B cell (primary cell): ENCODE measurements around the gene CADM1. TPM values are rescaled to one million over a fixed set of nuclear protein-coding genes. Genes with fewer than 3 reads are reported as not detected.

ENCODE experiments used
- ATAC-seq: fragments of 200-7000 bp; cut with Tn5 transposase; one replicate; pipeline ENCODE4 v1.10.0; 2021; ENCODE audit warnings: low read depth, mild to moderate bottlenecking, moderate number of reproducible peaks, moderate library complexity
- CTCF ChIA-PET: fragments of 350-600 bp; sonication (Branson Sonifier 250); formaldehyde crosslinking; loops from one replicate; lab custom pipeline; 2021; ENCODE audit warnings: antibody characterized with exemption, inconsistent platforms; lab: Charles Lee
- POLR2A ChIA-PET: fragments of 350-600 bp; sonication (Branson Sonifier 250); formaldehyde crosslinking; loops from one replicate; lab custom pipeline; 2021; ENCODE audit warnings: antibody characterized with exemption; lab: Charles Lee
- DNase-seq: peaks from one replicate; pipeline ENCODE4 v3.0.0; 2013
- H2AFZ ChIP-seq: 2 replicates; pipeline ENCODE4 v1.6.1; 2012; ENCODE audit warnings: mild to moderate bottlenecking, low read depth, low read length; ENCODE audit not compliant: insufficient read depth, poor library complexity, severe bottlenecking
- H3K27ac ChIP-seq, 2 donors: 1 replicate in 1 of 2; 2 replicates in 1 of 2; pipeline ENCODE4 v1.5.1; 2012 to 2013; ENCODE audit warnings: low read length in 2 of 2, mild to moderate bottlenecking in 2 of 2, moderate library complexity in 1 of 2
- H3K27me3 ChIP-seq, 4 experiments: fragments of 200-600 bp in 1 of 4; sonication (generic) in 1 of 4; replicated peaks in 1 of 4; 1 replicate in 2 of 4; 2 replicates in 2 of 4; pipeline versions ENCODE4 v1.6.1 to v1.7.0; 2013 to 2016; ENCODE audit warnings: low read length in 3 of 4, mild to moderate bottlenecking in 2 of 4, mixed read lengths in 1 of 4, moderate library complexity in 1 of 4; ENCODE audit not compliant: insufficient read depth in 4 of 4, control insufficient read depth in 3 of 4; ENCODE audit errors: control extremely low read depth in 1 of 4
- H3K36me3 ChIP-seq, 2 experiments: replicated peaks in 1 of 2; 1 replicate in 1 of 2; 2 replicates in 1 of 2; pipeline versions ENCODE4 v1.6.1 to v1.7.1; 2013; ENCODE audit warnings: low read length in 1 of 2; ENCODE audit not compliant: insufficient read depth in 2 of 2, control insufficient read depth in 1 of 2; ENCODE audit errors: control extremely low read depth in 1 of 2, extremely low read depth in 1 of 2
- H3K4me1 ChIP-seq, 2 donors: fragments of 200-600 bp in 1 of 2; sonication (generic) in 1 of 2; 1 replicate in 1 of 2; 2 replicates in 1 of 2; pipeline versions ENCODE4 v1.5.1 to v1.6.1; 2013 to 2017; ENCODE audit warnings: low read length in 2 of 2; ENCODE audit not compliant: control insufficient read depth in 2 of 2, insufficient read depth in 2 of 2
- H3K4me2 ChIP-seq: replicated peaks from 2 replicates; pipeline ENCODE3; 2012; ENCODE audit warnings: mild to moderate bottlenecking, low read depth, low read length; ENCODE audit not compliant: poor library complexity, severe bottlenecking
- H3K4me3 ChIP-seq, 5 experiments: fragments of 200-600 bp in 1 of 5; sonication (generic) in 1 of 5; 1 replicate in 3 of 5; 2 replicates in 2 of 5; pipeline versions ENCODE4 v1.5.1 to v1.7.0; 2011 to 2016; ENCODE audit warnings: low read length in 4 of 5, mild to moderate bottlenecking in 4 of 5, low read depth in 2 of 5, control low read depth in 1 of 5, moderate library complexity in 1 of 5; ENCODE audit not compliant: insufficient read depth in 1 of 5; ENCODE audit errors: control extremely low read depth in 1 of 5, extremely low read depth in 1 of 5
- H3K79me2 ChIP-seq: fragments of 200-600 bp; sonication (generic); one replicate; pipeline ENCODE4 v1.6.0; 2016; ENCODE audit warnings: low read length; ENCODE audit not compliant: control insufficient read depth, insufficient read depth
- H3K9ac ChIP-seq: fragments of 200-600 bp; sonication (generic); 2 replicates; pipeline ENCODE4 v1.6.1; 2017; ENCODE audit warnings: mild to moderate bottlenecking, low read length, moderate library complexity
- H3K9me3 ChIP-seq, 3 donors: one replicate each; pipeline versions ENCODE4 v1.6.1 to v1.7.1; 2013; ENCODE audit warnings: low read length in 2 of 3; ENCODE audit not compliant: control insufficient read depth in 2 of 3, insufficient read depth in 1 of 3; ENCODE audit errors: control extremely low read depth in 1 of 3
- H4K20me1 ChIP-seq: 2 replicates; pipeline ENCODE4 v1.6.0; 2012; ENCODE audit warnings: mild to moderate bottlenecking, low read length; ENCODE audit not compliant: insufficient read depth, control insufficient read depth, poor library complexity, severe bottlenecking
- H3K27ac Mint-ChIP-seq: one replicate; pipeline ENCODE4 v1.8.0; 2021; ENCODE audit warnings: mixed read lengths
- H3K27me3 Mint-ChIP-seq: one replicate; pipeline ENCODE4 v1.8.0; 2021; ENCODE audit warnings: mixed read lengths
- H3K4me1 Mint-ChIP-seq: one replicate; pipeline ENCODE4 v1.8.0; 2021; ENCODE audit warnings: mixed read lengths
- H3K4me3 Mint-ChIP-seq: one replicate; pipeline ENCODE4 v1.8.0; 2021; ENCODE audit warnings: mixed read lengths
- H3K9me3 Mint-ChIP-seq: one replicate; pipeline ENCODE4 v1.8.0; 2022; ENCODE audit warnings: mixed read lengths; ENCODE audit not compliant: insufficient read depth
- CTCF ChIP-seq: fragments of 200-600 bp; IDR thresholded peaks from one replicate; pipeline ENCODE4 v1.8.0; 2022; ENCODE audit warnings: antibody characterized with exemption, mild to moderate bottlenecking
- EZH2 ChIP-seq: IDR thresholded peaks from 2 replicates; pipeline ENCODE4 v1.6.1; 2012; ENCODE audit warnings: borderline replicate concordance, low read depth, mild to moderate bottlenecking, moderate library complexity, low read length; ENCODE audit not compliant: insufficient read depth, poor library complexity, severe bottlenecking
- WGBS: methylation state at CpG from one replicate; pipeline ENCODE4 v1.1.5; 2013; ENCODE audit warnings: missing lambda C conversion rate; ENCODE audit not compliant: insufficient coverage; 5-methylcytosine and 5-hydroxymethylcytosine counted together
- intact Hi-C: fragments of 100-400 bp; cut with micrococcal nuclease; formaldehyde crosslinking; loops from one replicate; pipeline ENCODE4 v1.10.0; 2022
- polyA plus RNA-seq: library from polyadenylated mRNA; depleted of rRNA; stranded (reverse); fragments of >200 nt; gene quantifications from 2 replicates; pipeline ENCODE4 v1.2.3, GENCODE V29; 2012
- total RNA-seq, 2 donors: library from RNA; stranded (reverse); fragments of 120-200 nt in 1 of 2; gene quantifications; 1 replicate in 1 of 2; 2 replicates in 1 of 2; pipeline versions ENCODE4 v1.2.3 to v1.2.4, GENCODE V29; 2013 to 2022

CADM1 gene
- total and polyA plus RNA-seq, 2 donors (not counting 1 experiment from before 2014, with no cell fraction given) = 0.43 to 0.49 TPM

- Histone ChIP-seq H3K9ac (no peak overlapping the region), H3K27me3 (no peaks in the 10 kb centered on the region), H2AFZ (no peak overlapping the region), H3K36me3 (no peaks in the 10 kb centered on the region), H3K4me1 (no peaks in the 10 kb centered on the region), H3K27ac (no peak overlapping the region), H3K79me2 (no peaks in the 10 kb centered on the region), H3K4me2 (no peak overlapping the region), H3K9me3 (peaks cover 0 to 7% (median 0%) of the 10 kb centered on the region in 3 donors), H4K20me1 (no peaks in the 10 kb centered on the region), H3K4me3 (no peak overlapping the region)
- Mint-ChIP-seq H3K27me3 (peaks cover 6% of the 10 kb centered on the region), H3K27ac (no peak overlapping the region), H3K9me3 (no peaks in the 10 kb centered on the region), H3K4me1 (no peaks in the 10 kb centered on the region), H3K4me3 (no peak overlapping the region)
- POLR2A ChIA-PET = no interaction called here
- DNase-seq = no peak
- 67% methylated on average over 1 of the region's 2 CpGs for WGBS
- TF ChIP-seq CTCF = no peak
- no peak for TF ChIP-seq EZH2
- intact Hi-C loops = no loop called here
- CTCF ChIA-PET = no interaction called here
- no peak for ATAC-seq
Measured at GRCh38 chr11:115544422-115544948, 40.3 kb upstream of the CADM1 start.

- no peak for TF ChIP-seq CTCF
- TF ChIP-seq EZH2 = no peak
- no peaks in the 10 kb centered on the region for H3K4me1 Mint-ChIP-seq
- Histone ChIP-seq H2AFZ (no peak overlapping the region), H3K27me3 (no peaks in the 10 kb centered on the region), H3K4me3 (no peak overlapping the region), H3K9me3 (peaks cover 0 to 15% (median 0%) of the 10 kb centered on the region in 3 donors), H3K4me2 (no peak overlapping the region), H3K27ac (no peak overlapping the region), H3K79me2 (no peaks in the 10 kb centered on the region), H3K4me1 (no peaks in the 10 kb centered on the region), H3K36me3 (no peaks in the 10 kb centered on the region), H4K20me1 (no peaks in the 10 kb centered on the region), H3K9ac (no peak overlapping the region)
- ChIA-PET CTCF (no interaction called here), POLR2A (no interaction called here)
- WGBS = 67% methylated on average over 1 of the region's 8 CpGs
- ATAC-seq = no peak
- H3K4me3 Mint-ChIP-seq = no peak overlapping the region
- H3K9me3 Mint-ChIP-seq = no peaks in the 10 kb centered on the region
- no peak for DNase-seq
- peaks cover 4% of the 10 kb centered on the region for H3K27me3 Mint-ChIP-seq
- H3K27ac Mint-ChIP-seq = no peak overlapping the region
- intact Hi-C loops = no loop called here
Measured at GRCh38 chr11:115541518-115541917, 37.3 kb upstream of the CADM1 start.
